Measurements from ENCODE around the gene OR6C2. TPM values are rescaled to one million over a fixed set of nuclear protein-coding genes. Genes with fewer than 3 reads are reported as not detected.

Gene OR6C2
- total and polyA plus RNA-seq, 2 of the 8 experiments (the other 6 are each of a cell fraction or from before 2014, with no cell fraction given) = not detected

GRCh38 chr12:55400229-55400628 is 43.6 kb upstream of the OR6C2 start, which contains the start of gene OR6C65 (continued):
- no peak for TF ChIP-seq SP2 (IDR thresholded peaks at IDR 0.05; ENCODE audit: low read length)
